ENCODE data around the gene TGDS.

TGDS gene

GRCh38 chr13:94602467-94602866 lies 6.5 kb upstream of the TGDS start:
- no peak overlapping the region for H2AFZ ChIP-seq (ENCODE audit: low read length)
- H3K4me1 ChIP-seq (ENCODE audit: insufficient read depth, low read length, severe bottlenecking) = peaks cover 14% of the 10 kb centered on the region
- H3K27ac ChIP-seq (ENCODE audit: low read depth, low read length, poor library complexity, severe bottlenecking) = peak overlapping the region; percentile 14
- H3K36me3 ChIP-seq (ENCODE audit: insufficient read depth, low read length) = peaks cover 25% of the 10 kb centered on the region
- H3K79me2 ChIP-seq (ENCODE audit: insufficient read depth, low read length) = peaks cover 13% of the 10 kb centered on the region
- peaks cover 8% of the 10 kb centered on the region for H3F3A ChIP-seq (ENCODE audit: insufficient read depth, low read length)
- no peaks in the 10 kb centered on the region for H4K20me1 ChIP-seq (ENCODE audit: insufficient read depth, low read length)
- TF ChIP-seq EZH2 (IDR thresholded peaks at IDR 0.05; ENCODE audit: borderline replicate concordance, low read length) = no peak
- TF ChIP-seq CTCF (IDR thresholded peaks at IDR 0.05; ENCODE audit: low read length) = no peak
- no peaks in the 10 kb centered on the region for H3K9me3 ChIP-seq (ENCODE audit: low read length)
- peak overlapping the region; percentile 68 for H3K4me3 ChIP-seq (ENCODE audit: low read depth, low read length, poor library complexity, severe bottlenecking)
- H3K9me2 ChIP-seq (ENCODE audit: low read depth, low read length) = no peaks in the 10 kb centered on the region
- H3K4me2 ChIP-seq (ENCODE audit: low read length) = peak overlapping the region; percentile 82
- H3K27me3 ChIP-seq (ENCODE audit: insufficient read depth, low read length) = no peaks in the 10 kb centered on the region
- H3K9ac ChIP-seq (ENCODE audit: low read length) = peak overlapping the region; percentile 66

- Histone ChIP-seq H3K4me1 (ENCODE audit: insufficient read depth, low read length, severe bottlenecking) (peaks cover 17% of the 10 kb centered on the region), H3K36me3 (ENCODE audit: insufficient read depth, low read length) (peaks cover 17% of the 10 kb centered on the region), H3K9ac (ENCODE audit: low read length) (peak within 1 kb of the TSS; percentile 66), H3F3A (ENCODE audit: insufficient read depth, low read length) (peaks cover 10% of the 10 kb centered on the region), H3K27ac (ENCODE audit: low read depth, low read length, poor library complexity, severe bottlenecking) (peak within 1 kb of the TSS; percentile 14), H3K4me3 (ENCODE audit: low read depth, low read length, poor library complexity, severe bottlenecking) (peak within 1 kb of the TSS; percentile 68), H2AFZ (ENCODE audit: low read length) (no peak within 1 kb of the TSS), H3K9me3 (ENCODE audit: low read length) (no peaks in the 10 kb centered on the region), H3K27me3 (ENCODE audit: insufficient read depth, low read length) (no peaks in the 10 kb centered on the region), H3K4me2 (ENCODE audit: low read length) (peak within 1 kb of the TSS; percentile 82), H3K9me2 (ENCODE audit: low read depth, low read length) (no peaks in the 10 kb centered on the region), H3K79me2 (ENCODE audit: insufficient read depth, low read length) (peaks cover 13% of the 10 kb centered on the region), H4K20me1 (ENCODE audit: insufficient read depth, low read length) (no peaks in the 10 kb centered on the region)
- TF ChIP-seq EZH2 (IDR thresholded peaks at IDR 0.05; ENCODE audit: borderline replicate concordance, low read length) = no peak
- TF ChIP-seq CTCF (IDR thresholded peaks at IDR 0.05; ENCODE audit: low read length) = no peak
These were observed 5.8 kb upstream of the TGDS start, which contains the start of gene GPR180 for GRCh38 chr13:94601446-94602431. GPR180 (plus strand) TSS chr13:94601857; CDS start chr13:94601928, 71 bp downstream.

GRCh38 chr13:94599877-94600276 lies 3.9 kb upstream of the TGDS start:
- no peak overlapping the region for H3K4me2 ChIP-seq (ENCODE audit: low read length)
- H3K79me2 ChIP-seq (ENCODE audit: insufficient read depth, low read length) = peaks cover 22% of the 10 kb centered on the region
- H3K9me2 ChIP-seq (ENCODE audit: low read depth, low read length) = no peaks in the 10 kb centered on the region
- H3K4me1 ChIP-seq (ENCODE audit: insufficient read depth, low read length, severe bottlenecking) = peaks cover 25% of the 10 kb centered on the region
- H3K36me3 ChIP-seq (ENCODE audit: insufficient read depth, low read length) = no peaks in the 10 kb centered on the region
- H3F3A ChIP-seq (ENCODE audit: insufficient read depth, low read length) = peaks cover 10% of the 10 kb centered on the region
- H3K27me3 ChIP-seq (ENCODE audit: insufficient read depth, low read length) = no peaks in the 10 kb centered on the region
- H3K27ac ChIP-seq (ENCODE audit: low read depth, low read length, poor library complexity, severe bottlenecking) = no peak overlapping the region
- TF ChIP-seq EZH2 (IDR thresholded peaks at IDR 0.05; ENCODE audit: borderline replicate concordance, low read length) = no peak
- TF ChIP-seq CTCF (IDR thresholded peaks at IDR 0.05; ENCODE audit: low read length) = no peak
- H4K20me1 ChIP-seq (ENCODE audit: insufficient read depth, low read length) = no peaks in the 10 kb centered on the region
- no peak overlapping the region for H3K4me3 ChIP-seq (ENCODE audit: low read depth, low read length, poor library complexity, severe bottlenecking)
- H2AFZ ChIP-seq (ENCODE audit: low read length) = no peak overlapping the region
- H3K9ac ChIP-seq (ENCODE audit: low read length) = no peak overlapping the region
- no peaks in the 10 kb centered on the region for H3K9me3 ChIP-seq (ENCODE audit: low read length)

Measured in OCI-LY1 (cell line).